ENCODE measurements around the gene DEFB132.

GRCh38 chr20:276620-277495 lies 19.3 kb downstream of the DEFB132 start:
- TF ChIP-seq CTCF (conservative IDR thresholded peaks at IDR 0.05; ENCODE audit: low read depth, low read length), result no peak
- no peak for TF ChIP-seq EZH2 (IDR thresholded peaks at IDR 0.05; ENCODE audit: borderline replicate concordance, low read depth, low read length, poor library complexity, severe bottlenecking)
